Ishikawa (cell line): ENCODE measurements around the gene LCE3A.

Experiments used
- CEBPB ChIP-seq: IDR thresholded peaks from 2 replicates; pipeline ENCODE4 v1.6.1; 2012
- CREB1 ChIP-seq: IDR thresholded peaks from 2 replicates; pipeline ENCODE4 v1.6.1; 2012; ENCODE audit warnings: low read depth
- EGR1 ChIP-seq: IDR thresholded peaks from 2 replicates; pipeline ENCODE4 v1.6.1; 2012
- EP300 ChIP-seq: IDR thresholded peaks from 2 replicates; pipeline ENCODE4 v1.6.1; 2012; ENCODE audit warnings: borderline replicate concordance
- FOXM1 ChIP-seq: IDR thresholded peaks from 2 replicates; pipeline ENCODE4 v1.6.1; 2012; ENCODE audit warnings: low read depth, borderline replicate concordance
- MAX ChIP-seq: IDR thresholded peaks from 2 replicates; pipeline ENCODE4 v1.6.1; 2012
- NFIC ChIP-seq: IDR thresholded peaks from 2 replicates; pipeline ENCODE4 v1.6.1; 2012
- RAD21 ChIP-seq: IDR thresholded peaks from 2 replicates; pipeline ENCODE4 v1.6.1; 2012; ENCODE audit warnings: low read depth
- REST ChIP-seq: IDR thresholded peaks from 2 replicates; pipeline ENCODE4 v1.6.1; 2012; ENCODE audit warnings: low read depth, mild to moderate bottlenecking
- TAF1 ChIP-seq: IDR thresholded peaks from 2 replicates; pipeline ENCODE4 v1.6.1; 2012; ENCODE audit warnings: low read depth, mild to moderate bottlenecking
- TCF12 ChIP-seq: IDR thresholded peaks from 2 replicates; pipeline ENCODE4 v1.6.1; 2012; ENCODE audit warnings: low read depth
- TEAD4 ChIP-seq: IDR thresholded peaks from 2 replicates; pipeline ENCODE4 v1.6.1; 2012
- YY1 ChIP-seq: IDR thresholded peaks from 2 replicates; pipeline ENCODE4 v1.6.1; 2012; ENCODE audit warnings: low read depth
- ZBTB7A ChIP-seq: IDR thresholded peaks from 2 replicates; pipeline ENCODE4 v1.6.1; 2012; ENCODE audit warnings: low read depth
- TF ChIP-seq, protein P1 (sequence below): IDR thresholded peaks from 2 replicates; pipeline ENCODE4 v1.6.1; 2012

LCE3A gene

DNA sequence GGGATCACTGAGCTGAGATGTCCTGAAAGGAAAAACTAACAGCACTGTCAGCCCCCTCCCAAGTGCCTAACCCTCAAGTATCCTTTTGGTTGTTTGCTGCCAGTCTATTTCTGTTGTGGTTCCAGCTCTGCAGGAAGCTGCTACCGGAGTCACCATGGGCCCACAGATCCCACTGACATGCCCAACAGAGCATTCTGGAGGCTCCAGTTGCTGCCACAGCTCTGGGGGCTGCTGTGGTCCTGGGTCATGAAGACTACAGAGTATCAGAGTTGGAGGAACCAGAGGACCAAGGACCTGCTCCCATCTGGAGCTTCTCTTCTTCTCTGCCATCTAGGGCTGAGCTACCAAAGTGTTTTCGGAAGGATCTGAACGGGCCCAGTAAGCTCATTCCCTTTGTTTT is 910 bp downstream of the LCE3A start:
- no peak for TF ChIP-seq CREB1
- TF ChIP-seq EP300 = no peak
- TF ChIP-seq EGR1 = no peak
- no peak for TF ChIP-seq CEBPB

DNA sequence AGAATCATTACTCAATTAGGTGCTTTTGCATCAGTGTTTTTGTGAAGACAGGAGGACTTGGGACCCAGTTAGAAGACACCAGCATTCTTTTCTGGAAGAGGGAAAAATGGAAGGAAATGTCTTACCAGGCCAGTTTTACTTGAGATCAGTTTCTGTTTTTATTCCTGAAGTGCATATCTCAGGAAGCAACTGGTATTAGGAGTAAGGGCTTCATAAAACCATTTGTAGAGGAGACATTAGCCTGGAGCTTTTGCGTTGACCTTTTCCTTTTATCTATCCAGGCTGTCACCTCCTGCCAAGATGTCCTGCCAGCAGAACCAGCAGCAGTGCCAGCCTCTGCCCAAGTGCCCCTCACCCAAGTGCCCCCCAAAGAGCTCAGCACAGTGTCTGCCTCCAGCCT is 9.4 kb downstream of the LCE3A start, which contains the start of gene LCE3B:
LCE3B (plus strand) TSS at position 301 of the 400 bp plus-strand sequence; CDS start at position 301, 0 bp downstream.
- TF ChIP-seq, protein P1, sequence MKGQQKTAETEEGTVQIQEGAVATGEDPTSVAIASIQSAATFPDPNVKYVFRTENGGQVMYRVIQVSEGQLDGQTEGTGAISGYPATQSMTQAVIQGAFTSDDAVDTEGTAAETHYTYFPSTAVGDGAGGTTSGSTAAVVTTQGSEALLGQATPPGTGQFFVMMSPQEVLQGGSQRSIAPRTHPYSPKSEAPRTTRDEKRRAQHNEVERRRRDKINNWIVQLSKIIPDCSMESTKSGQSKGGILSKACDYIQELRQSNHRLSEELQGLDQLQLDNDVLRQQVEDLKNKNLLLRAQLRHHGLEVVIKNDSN = no peak
- TF ChIP-seq REST = no peak

DNA sequence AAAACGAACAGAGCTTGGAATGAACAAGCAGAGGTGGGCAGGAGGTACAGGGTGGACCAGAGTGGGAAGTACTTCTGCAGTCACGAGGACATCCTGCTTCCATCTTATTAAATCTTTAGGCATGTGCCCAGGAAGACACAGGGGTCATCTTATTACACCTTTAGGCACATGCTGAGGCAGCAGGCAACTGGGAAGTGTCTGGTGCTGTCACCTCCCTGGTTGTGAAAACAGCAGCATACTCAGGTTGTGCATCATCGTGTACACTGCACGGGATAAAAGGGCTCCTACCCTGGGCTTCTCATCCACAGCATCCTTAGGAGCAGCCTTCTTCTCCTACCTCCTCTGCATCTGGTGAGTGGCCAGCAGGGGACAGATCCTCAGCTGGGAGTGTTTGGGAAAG is 23.0 kb downstream of the LCE3A start, which contains the start of gene LCE3C:
LCE3C (plus strand) TSS at position 301 of the 400 bp plus-strand sequence. CDS start 498 bp downstream, outside the sequence.
- no peak for TF ChIP-seq EP300
- TF ChIP-seq YY1 = no peak
- TF ChIP-seq, protein P1 = no peak
- no peak for TF ChIP-seq TEAD4
- no peak for TF ChIP-seq CEBPB
- no peak for TF ChIP-seq EGR1
- TF ChIP-seq CREB1 = no peak
- TF ChIP-seq TCF12 = no peak

GRCh38 chr1:152596986-152597385 is 25.9 kb downstream of the LCE3A start:
- no peak for TF ChIP-seq TEAD4
- TF ChIP-seq NFIC = no peak
- no peak for TF ChIP-seq FOXM1
- TF ChIP-seq RAD21 = no peak
- TF ChIP-seq MAX = no peak
- TF ChIP-seq EP300 = no peak
- no peak for TF ChIP-seq TAF1
- no peak for TF ChIP-seq EGR1
- no peak for TF ChIP-seq CREB1
- TF ChIP-seq, protein P1 = no peak
- no peak for TF ChIP-seq ZBTB7A
- TF ChIP-seq REST = no peak

DNA sequence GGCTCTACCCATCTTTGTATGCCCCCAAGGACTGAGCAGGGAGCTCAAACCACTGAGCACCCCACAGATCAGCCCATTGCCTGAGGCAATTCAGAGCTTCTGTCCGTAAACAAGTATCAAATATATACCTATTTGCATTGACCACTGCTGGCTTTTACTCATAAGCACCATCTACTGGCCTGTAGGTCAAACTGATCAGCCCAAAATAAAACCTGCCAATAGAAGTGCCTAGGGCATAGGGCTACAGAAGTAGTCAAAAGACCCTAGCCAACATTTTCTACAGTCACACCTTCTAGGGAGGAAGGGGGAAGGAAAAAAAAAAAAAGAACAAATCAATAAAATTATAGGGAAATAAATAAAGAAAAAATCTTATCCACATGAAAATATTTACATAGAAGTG is 37.3 kb downstream of the LCE3A start:
- TF ChIP-seq FOXM1 = no peak
- no peak for TF ChIP-seq CEBPB
- TF ChIP-seq, protein P1 = no peak
- no peak for TF ChIP-seq ZBTB7A
- no peak for TF ChIP-seq EGR1
- no peak for TF ChIP-seq NFIC
- no peak for TF ChIP-seq TCF12
- TF ChIP-seq RAD21 = no peak
- no peak for TF ChIP-seq REST
- TF ChIP-seq CREB1 = no peak
- no peak for TF ChIP-seq TEAD4
